Body of pancreas (tissue), 4 donors: ENCODE results near the gene ADAMTS10.

Source experiments
- POLR2A ChIP-seq, 3 donors: fragments of 450-650 bp; IDR thresholded peaks; one replicate each; pipeline ENCODE4 v1.6.1; 2016; ENCODE audit warnings: antibody characterized with exemption in 3 of 3, mild to moderate bottlenecking in 2 of 3
- TF ChIP-seq, protein P1 (sequence below), 7 experiments: fragments of 450-650 bp in 4 of 7; fragments of 200-600 bp in 3 of 7; sonication (generic) in 3 of 7; IDR thresholded peaks; one replicate each; pipeline ENCODE4 v1.5.1; 2016 to 2019; ENCODE audit warnings: antibody characterized with exemption in 7 of 7

DNA sequence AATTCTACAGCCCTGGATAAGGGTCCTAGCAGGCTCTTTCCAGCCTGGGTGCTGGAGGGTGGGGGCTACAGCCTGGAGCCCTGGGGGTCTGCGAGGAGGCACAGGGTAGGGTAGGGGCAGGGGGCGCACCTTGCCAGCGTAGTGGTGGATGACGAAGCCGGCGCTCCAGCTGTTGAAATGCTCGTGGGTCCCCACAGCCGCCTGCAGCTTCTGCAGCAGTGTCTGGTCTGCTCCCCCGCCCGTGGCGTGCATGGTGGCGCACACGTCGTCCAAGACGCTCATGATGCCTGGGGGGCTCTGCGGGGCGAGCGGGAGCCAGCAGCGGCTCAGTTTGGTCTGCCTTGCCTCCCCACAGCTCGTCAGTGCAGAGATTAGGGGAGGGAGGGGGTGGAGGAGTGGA, 66.3 kb downstream of the ADAMTS10 start:
- no peak for TF ChIP-seq POLR2A (IDR thresholded peaks at IDR 0.05)
- TF ChIP-seq, protein P1, sequence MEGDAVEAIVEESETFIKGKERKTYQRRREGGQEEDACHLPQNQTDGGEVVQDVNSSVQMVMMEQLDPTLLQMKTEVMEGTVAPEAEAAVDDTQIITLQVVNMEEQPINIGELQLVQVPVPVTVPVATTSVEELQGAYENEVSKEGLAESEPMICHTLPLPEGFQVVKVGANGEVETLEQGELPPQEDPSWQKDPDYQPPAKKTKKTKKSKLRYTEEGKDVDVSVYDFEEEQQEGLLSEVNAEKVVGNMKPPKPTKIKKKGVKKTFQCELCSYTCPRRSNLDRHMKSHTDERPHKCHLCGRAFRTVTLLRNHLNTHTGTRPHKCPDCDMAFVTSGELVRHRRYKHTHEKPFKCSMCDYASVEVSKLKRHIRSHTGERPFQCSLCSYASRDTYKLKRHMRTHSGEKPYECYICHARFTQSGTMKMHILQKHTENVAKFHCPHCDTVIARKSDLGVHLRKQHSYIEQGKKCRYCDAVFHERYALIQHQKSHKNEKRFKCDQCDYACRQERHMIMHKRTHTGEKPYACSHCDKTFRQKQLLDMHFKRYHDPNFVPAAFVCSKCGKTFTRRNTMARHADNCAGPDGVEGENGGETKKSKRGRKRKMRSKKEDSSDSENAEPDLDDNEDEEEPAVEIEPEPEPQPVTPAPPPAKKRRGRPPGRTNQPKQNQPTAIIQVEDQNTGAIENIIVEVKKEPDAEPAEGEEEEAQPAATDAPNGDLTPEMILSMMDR (IDR thresholded peaks at IDR 0.05) = no peak
